H1 (cell line): ENCODE results near the gene SPOCK2. TPM values are rescaled to one million over a fixed set of nuclear protein-coding genes. Genes with fewer than 3 reads are reported as not detected.

Experiments used
- MAFK ChIP-seq: IDR thresholded peaks from 2 replicates; pipeline ENCODE4 v1.6.1; 2012; ENCODE audit warnings: low read depth, mild to moderate bottlenecking, improper control_type of control experiment, low read length
- polyA plus RNA-seq, 7 experiments: library from polyadenylated mRNA; depleted of rRNA in 3 of 7; stranded (reverse) in 5 of 7; unstranded in 2 of 7; fragments of >200 nt in 5 of 7; fragments of 200-250 nt in 2 of 7; gene quantifications; 1 replicate in 5 of 7; 2 replicates in 1 of 7; 4 replicates in 1 of 7; pipeline versions ENCODE4 v1.2.1 to v1.2.3, GENCODE V29; 2011 to 2013; ENCODE audit warnings: missing spikeins in 2 of 7, mixed read lengths in 2 of 7
- total RNA-seq: library from RNA; stranded (reverse); fragmentation: NEBNext Ultra II Directional; extraction: Animal tissue kit (Norgen Biotek cat#: 25700); gene quantifications from 2 replicates; pipeline ENCODE4 v1.2.1, GENCODE V29; 2021

SPOCK2 gene
- total and polyA plus RNA-seq, 2 of the 8 experiments (the other 6 are each of a cell fraction or from before 2014, with no cell fraction given) = 1.5 to 1.9 TPM

DNA sequence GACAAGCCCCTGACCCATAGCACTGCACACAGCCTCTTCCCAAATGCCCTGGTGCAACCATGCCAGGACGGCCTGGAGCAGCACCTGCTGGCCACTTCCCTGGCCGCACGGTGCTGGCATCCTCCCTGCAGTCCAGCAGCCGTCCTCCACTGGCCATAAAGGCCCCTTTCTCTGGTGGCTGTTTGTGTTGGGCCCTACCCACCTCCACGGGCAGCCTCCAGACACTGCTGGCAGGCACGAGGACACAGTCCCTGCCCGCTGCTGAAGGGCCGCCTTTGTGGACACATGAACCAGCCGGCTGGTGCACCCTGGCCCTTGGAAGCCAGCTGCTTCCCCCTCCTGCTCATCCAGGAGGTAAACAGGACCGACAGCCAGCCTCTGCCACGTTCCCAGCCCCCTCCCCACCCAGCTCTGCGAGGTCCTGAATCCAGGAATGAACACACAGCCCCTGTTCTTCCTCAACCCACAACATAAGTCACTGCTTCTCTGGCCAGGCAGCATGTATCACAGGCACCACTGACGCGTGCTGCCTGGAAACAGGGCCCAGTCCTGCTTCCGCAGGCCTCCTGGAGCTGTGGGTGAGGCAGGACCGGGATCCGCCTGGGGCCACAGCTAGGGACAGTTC is 43.8 kb downstream of the SPOCK2 start (continued):
- no peak for TF ChIP-seq MAFK
